Natural killer cell (primary cell): ENCODE results near the gene NFIA. TPM values are rescaled to one million over a fixed set of nuclear protein-coding genes. Genes with fewer than 3 reads are reported as not detected.

Source experiments
- ATAC-seq, 3 donors: fragments of 150-1000 bp in 2 of 3; fragments of 200-7000 bp in 1 of 3; cut with Tn5 transposase; 1 replicate in 1 of 3; 2 replicates in 2 of 3; pipeline ENCODE4 v1.10.0; 2021; ENCODE audit warnings: mild to moderate bottlenecking in 2 of 3, moderate library complexity in 2 of 3
- DNase-seq, 2 donors: peaks; one replicate each; pipeline versions ENCODE4 v3.0.0 to v3.0.0-alpha.2; 2013 to 2021; ENCODE audit warnings: mixed read lengths in 1 of 2
- H3K27ac ChIP-seq: one replicate; pipeline ENCODE4 v1.5.1; 2013; ENCODE audit warnings: mild to moderate bottlenecking, low read length
- H3K27me3 ChIP-seq: one replicate; pipeline ENCODE4 v1.6.1; 2013; ENCODE audit warnings: low read length; ENCODE audit not compliant: control insufficient read depth, insufficient read depth
- H3K36me3 ChIP-seq: one replicate; pipeline ENCODE4 v1.6.1; 2013; ENCODE audit warnings: low read length; ENCODE audit not compliant: control insufficient read depth, insufficient read depth
- H3K4me1 ChIP-seq: one replicate; pipeline ENCODE4 v1.6.1; 2013; ENCODE audit warnings: low read length; ENCODE audit not compliant: control insufficient read depth, insufficient read depth
- H3K4me3 ChIP-seq: one replicate; pipeline ENCODE4 v1.5.1; 2013; ENCODE audit warnings: low read length
- H3K9me3 ChIP-seq: one replicate; pipeline ENCODE4 v1.6.1; 2013; ENCODE audit warnings: low read length; ENCODE audit not compliant: control insufficient read depth, insufficient read depth
- H3K27ac Mint-ChIP-seq, 2 donors: one replicate each; pipeline ENCODE4 v1.8.0; 2022; ENCODE audit warnings: mild to moderate bottlenecking in 2 of 2, mixed read lengths in 2 of 2, moderate library complexity in 1 of 2
- H3K27me3 Mint-ChIP-seq, 2 donors: one replicate each; pipeline ENCODE4 v1.8.0; 2022; ENCODE audit warnings: low read depth in 2 of 2, mixed read lengths in 2 of 2
- H3K36me3 Mint-ChIP-seq: one replicate; pipeline ENCODE4 v1.8.0; 2022; ENCODE audit warnings: mixed read lengths
- H3K4me1 Mint-ChIP-seq, 2 donors: one replicate each; pipeline ENCODE4 v1.8.0; 2022; ENCODE audit warnings: mixed read lengths in 2 of 2
- H3K4me3 Mint-ChIP-seq: one replicate; pipeline ENCODE4 v1.8.0; 2022; ENCODE audit warnings: mild to moderate bottlenecking, moderate library complexity, mixed read lengths
- H3K9me3 Mint-ChIP-seq, 2 donors: one replicate each; pipeline ENCODE4 v1.8.0; 2022; ENCODE audit warnings: mixed read lengths in 2 of 2
- CTCF ChIP-seq: fragments of 200-600 bp; IDR thresholded peaks from one replicate; pipeline ENCODE4 v1.8.0; 2022; ENCODE audit warnings: antibody characterized with exemption
- WGBS: methylation state at CpG from one replicate; pipeline ENCODE4 v1.1.7; 2013; ENCODE audit warnings: missing lambda C conversion rate; ENCODE audit not compliant: insufficient coverage; 5-methylcytosine and 5-hydroxymethylcytosine counted together
- intact Hi-C: fragments of 100-400 bp; cut with micrococcal nuclease; formaldehyde crosslinking; loops from one replicate; pipeline ENCODE4 v1.14.2; 2022
- total RNA-seq, 4 donors: library from RNA; stranded (reverse); fragments of 120-200 nt in 1 of 4; gene quantifications; one replicate each; pipeline versions ENCODE4 v1.2.3 to v1.2.4, GENCODE V29; 2013 to 2022

The NFIA gene
- total RNA-seq, 3 donors from 2014 or later (not counting 1 experiment from before 2014, with no cell fraction given): 3.5 to 6.5 (median 3.6) TPM

- Mint-ChIP-seq H3K27ac (no peak overlapping the region), H3K36me3 (no peaks in the 10 kb centered on the region), H3K9me3 (no peaks in the 10 kb centered on the region), H3K4me1 (no peaks in the 10 kb centered on the region), H3K4me3 (no peak overlapping the region), H3K27me3 (no peaks in the 10 kb centered on the region)
- Histone ChIP-seq H3K4me3 (no peak overlapping the region), H3K27me3 (no peaks in the 10 kb centered on the region), H3K4me1 (no peaks in the 10 kb centered on the region), H3K36me3 (no peaks in the 10 kb centered on the region), H3K9me3 (no peaks in the 10 kb centered on the region), H3K27ac (no peak overlapping the region)
- no peak for ATAC-seq
- no peak for TF ChIP-seq CTCF
- intact Hi-C loops: no loop called here
- no peak for DNase-seq
- WGBS: 42% methylated on average over 9 of the region's 12 CpGs
Measured at GRCh38 chr1:61501971-61502916, 419.9 kb downstream of the NFIA start.

GRCh38 chr1:61504305-61504704, 421.9 kb downstream of the NFIA start:
- no peaks in the 10 kb centered on the region for H3K9me3 Mint-ChIP-seq
- DNase-seq (no peak), ATAC-seq (no peak)
- no peaks in the 10 kb centered on the region for H3K27me3 Mint-ChIP-seq
- no peaks in the 10 kb centered on the region for H3K36me3 Mint-ChIP-seq
- no peak overlapping the region for H3K4me3 Mint-ChIP-seq
- H3K4me1 Mint-ChIP-seq: no peaks in the 10 kb centered on the region
- no peaks in the 10 kb centered on the region for H3K27me3 ChIP-seq
- H3K4me3 ChIP-seq: no peak overlapping the region
- H3K27ac ChIP-seq: no peak overlapping the region
- WGBS: no CpG with 5 or more reads among the region's 1 CpG
- H3K27ac Mint-ChIP-seq: no peak overlapping the region
- intact Hi-C loops: no loop called here
- no peaks in the 10 kb centered on the region for H3K36me3 ChIP-seq
- no peaks in the 10 kb centered on the region for H3K4me1 ChIP-seq
- H3K9me3 ChIP-seq: no peaks in the 10 kb centered on the region
- no peak for TF ChIP-seq CTCF

- Histone ChIP-seq H3K27ac (no peak overlapping the region), H3K9me3 (no peaks in the 10 kb centered on the region), H3K4me3 (no peak overlapping the region), H3K27me3 (no peaks in the 10 kb centered on the region), H3K36me3 (no peaks in the 10 kb centered on the region), H3K4me1 (no peaks in the 10 kb centered on the region)
- no peak for TF ChIP-seq CTCF
- no peaks in the 10 kb centered on the region for H3K27me3 Mint-ChIP-seq
- ATAC-seq (no peak), DNase-seq (no peak)
- WGBS: 89% methylated on average over 4 of the region's 4 CpGs
- intact Hi-C loops: no loop called here
- H3K4me1 Mint-ChIP-seq: no peaks in the 10 kb centered on the region
- no peak overlapping the region for H3K4me3 Mint-ChIP-seq
- no peak overlapping the region for H3K27ac Mint-ChIP-seq
- no peaks in the 10 kb centered on the region for H3K9me3 Mint-ChIP-seq
- no peaks in the 10 kb centered on the region for H3K36me3 Mint-ChIP-seq
Measured at GRCh38 chr1:61504852-61505390, 422.6 kb downstream of the NFIA start.
